GM12878 (cell line): ENCODE measurements around the gene NOVA1. TPM values are rescaled to one million over a fixed set of nuclear protein-coding genes. Genes with fewer than 3 reads are reported as not detected.

Experiments used
- ATAC-seq: fragments of 200-7000 bp; cut with Tn5 transposase; 3 replicates; pipeline ENCODE4 v1.9.1; 2020; ENCODE audit warnings: mild to moderate bottlenecking, moderate library complexity
- BruUV-seq: library from RNA; stranded (reverse); fragments of 400-500 nt; replicated peaks from 2 replicates; lab custom pipeline; 2021; lab: Mats Ljungman, UMichigan
- CTCF ChIA-PET: fragments of 300-600 bp; sonication (Branson Sonifier 250); formaldehyde crosslinking; extraction: SDS; loops from one replicate; lab custom pipeline; 2021; ENCODE audit warnings: inconsistent platforms; lab: Yijun Ruan, JAX
- POLR2A ChIA-PET: fragments of 350-600 bp; formaldehyde crosslinking; extraction: SDS; loops from one replicate; lab custom pipeline; 2021; ENCODE audit warnings: inconsistent platforms; lab: Charles Lee
- RAD21 ChIA-PET: fragments of 300-600 bp; sonication (Branson Sonifier 250); formaldehyde crosslinking; loops from one replicate; lab custom pipeline; 2023; ENCODE audit warnings: antibody characterized with exemption; ENCODE audit not compliant: unreplicated experiment; lab: Charles Lee
- SMC1A ChIA-PET: fragments of 300-600 bp; sonication (Branson Sonifier 250); formaldehyde crosslinking; loops from one replicate; lab custom pipeline; 2023; ENCODE audit not compliant: unreplicated experiment, uncharacterized antibody; lab: Charles Lee
- DNase-seq: peaks from one replicate; pipeline ENCODE4 v3.0.0-alpha.2; 2011; ENCODE audit warnings: low read depth, low spot score
- FAIRE-seq: peaks from 3 replicates; lab custom pipeline; 2011; peaks lifted over from hg19 to GRCh38; lab: Jason Lieb, UNC
- H2AFZ ChIP-seq: 2 replicates; pipeline ENCODE4 v1.6.0; 2011; ENCODE audit warnings: low read depth, low read length, control low read depth; ENCODE audit not compliant: control insufficient read depth
- H3K27ac ChIP-seq: 2 replicates; pipeline ENCODE4 v1.5.1; 2011; ENCODE audit warnings: control low read depth; ENCODE audit not compliant: control insufficient read depth, insufficient read depth
- H3K27me3 ChIP-seq, 2 experiments: replicated peaks in 1 of 2; 2 replicates each; pipeline versions ENCODE4 v1.6.0 to v1.6.1; 2011; ENCODE audit warnings: low read length in 1 of 2; ENCODE audit not compliant: control insufficient read depth in 2 of 2, insufficient read depth in 2 of 2
- H3K36me3 ChIP-seq, 2 experiments: 2 replicates each; pipeline ENCODE4 v1.5.1; 2011; ENCODE audit warnings: low read length in 1 of 2; ENCODE audit not compliant: control insufficient read depth in 2 of 2, insufficient read depth in 2 of 2
- H3K4me1 ChIP-seq: 2 replicates; pipeline ENCODE4 v1.6.1; 2011; ENCODE audit warnings: mild to moderate bottlenecking, low read length, moderate library complexity, mixed read lengths; ENCODE audit not compliant: control insufficient read depth, insufficient read depth
- H3K4me2 ChIP-seq: 2 replicates; pipeline ENCODE4 v1.6.0; 2011; ENCODE audit warnings: control low read depth; ENCODE audit not compliant: control insufficient read depth, insufficient read depth
- H3K4me3 ChIP-seq: fragments of 200-600 bp; sonication (generic); 2 replicates; pipeline ENCODE4 v1.5.1; 2016
- H3K79me2 ChIP-seq: 2 replicates; pipeline ENCODE4 v1.6.0; 2011; ENCODE audit warnings: low read length; ENCODE audit not compliant: control insufficient read depth, insufficient read depth
- H3K9ac ChIP-seq: 2 replicates; pipeline ENCODE4 v1.8.0; 2011; ENCODE audit warnings: low read length, control low read depth, mixed read lengths; ENCODE audit not compliant: control insufficient read depth, insufficient read depth
- H3K9me3 ChIP-seq: replicated peaks from 3 replicates; pipeline ENCODE4 v1.5.1; 2011; ENCODE audit warnings: mild to moderate bottlenecking, low read length; ENCODE audit not compliant: control insufficient read depth, insufficient read depth
- H4K20me1 ChIP-seq: 2 replicates; pipeline ENCODE4 v1.6.0; 2011; ENCODE audit not compliant: control insufficient read depth, insufficient read depth
- ATF7 ChIP-seq: fragments of 450-650 bp; IDR thresholded peaks from 2 replicates; pipeline ENCODE4 v1.6.1; 2016; ENCODE audit warnings: low read depth, mild to moderate bottlenecking
- BACH1 ChIP-seq: fragments of 450-650 bp; IDR thresholded peaks from 2 replicates; pipeline ENCODE4 v1.6.1; 2017; ENCODE audit warnings: mild to moderate bottlenecking, borderline replicate concordance
- CBX3 ChIP-seq: fragments of 200-600 bp; sonication (generic); IDR thresholded peaks from 2 replicates; pipeline ENCODE4 v1.6.1; 2016; ENCODE audit warnings: low read depth, borderline replicate concordance
- CHD2 ChIP-seq: IDR thresholded peaks from 2 replicates; pipeline ENCODE4 v1.6.1; 2011; ENCODE audit warnings: low read depth, low read length, improper control_type of control experiment, borderline replicate concordance
- EED ChIP-seq: sonication (generic); IDR thresholded peaks from 2 replicates; pipeline ENCODE4 v1.6.1; 2016; ENCODE audit warnings: antibody characterized with exemption, low read depth
- FOXM1 ChIP-seq: IDR thresholded peaks from 2 replicates; pipeline ENCODE4 v1.6.1; 2012; ENCODE audit warnings: low read depth, mild to moderate bottlenecking, inconsistent platforms, low read length, moderate library complexity
- KDM1A ChIP-seq: fragments of 200-600 bp; sonication (generic); IDR thresholded peaks from 2 replicates; pipeline ENCODE4 v1.6.1; 2016; ENCODE audit warnings: borderline replicate concordance
- MAX ChIP-seq: IDR thresholded peaks from 2 replicates; pipeline ENCODE4 v1.6.1; 2012; ENCODE audit warnings: low read depth, low read length, improper control_type of control experiment
- RB1 ChIP-seq: fragments of 450-650 bp; formaldehyde crosslinking; IDR thresholded peaks from 2 replicates; pipeline ENCODE4 v1.6.1; 2017; ENCODE audit warnings: mild to moderate bottlenecking, borderline replicate concordance
- SMAD1 ChIP-seq: fragments of 450-650 bp; IDR thresholded peaks from 2 replicates; pipeline ENCODE4 v1.6.1; 2018; ENCODE audit warnings: mild to moderate bottlenecking, low read depth; ENCODE audit not compliant: partially characterized antibody
- STAT3 ChIP-seq: IDR thresholded peaks from 2 replicates; pipeline ENCODE4 v1.6.1; 2011; ENCODE audit warnings: low read depth, low read length, improper control_type of control experiment
- WRNIP1 ChIP-seq: IDR thresholded peaks from 2 replicates; pipeline ENCODE4 v1.6.1; 2011; ENCODE audit warnings: low read depth, low read length, improper control_type of control experiment, borderline replicate concordance
- ZSCAN29 ChIP-seq: fragments of 450-650 bp; IDR thresholded peaks from 2 replicates; pipeline ENCODE4 v1.6.1; 2017; ENCODE audit warnings: mild to moderate bottlenecking, moderate library complexity
- WGBS: methylation state at CpG from one replicate; pipeline ENCODE4 v1.1.6; 2016; ENCODE audit warnings: low lambda C conversion rate; ENCODE audit not compliant: insufficient replicate concordance, insufficient coverage; ENCODE audit errors: missing lambda C conversion rate; 5-methylcytosine and 5-hydroxymethylcytosine counted together
- in situ Hi-C: fragments of 300-500 bp; cut with MboI; formaldehyde crosslinking; loops from 9 replicates; pipeline ENCODE4 v1.14.3; 2018; ENCODE audit warnings: mixed read lengths
- intact Hi-C: fragments of 100-400 bp; cut with micrococcal nuclease; formaldehyde crosslinking; loops from one replicate; pipeline ENCODE4 v1.14.2; 2022; ENCODE audit not compliant: unreplicated experiment
- polyA plus RNA-seq, 11 experiments: library from polyadenylated mRNA; depleted of rRNA in 4 of 11; unstranded in 6 of 11; stranded (reverse) in 5 of 11; fragments of >200 nt; fragmentation: Nextera tagmentation in 4 of 11; fragmentation: Illumina TruSeq in 1 of 11; extraction: Ambion mirVana in 4 of 11; extraction: Trizol in 1 of 11; gene quantifications; 1 replicate in 1 of 11; 2 replicates in 10 of 11; pipeline versions ENCODE4 v1.2.1 to v1.2.3, GENCODE V29; 2011 to 2016; ENCODE audit warnings: inconsistent platforms in 2 of 11, missing spikeins in 2 of 11, low read depth in 1 of 11
- total RNA-seq, 4 experiments: library from RNA; depleted of rRNA in 3 of 4; stranded (reverse); fragments of >200 nt in 3 of 4; fragmentation: Illumina TruSeq in 1 of 4; extraction: Trizol in 1 of 4; gene quantifications; 2 replicates each; pipeline versions ENCODE4 v1.2.1 to v1.2.3, GENCODE V29; 2013 to 2021
- TF ChIP-seq, protein P1 (sequence below): IDR thresholded peaks from 2 replicates; pipeline ENCODE4 v1.6.1; 2012; ENCODE audit warnings: low read depth, low read length, improper control_type of control experiment
- TF ChIP-seq, protein P2 (sequence below): fragments of 450-650 bp; IDR thresholded peaks from 2 replicates; pipeline ENCODE4 v1.6.1; 2017; ENCODE audit warnings: antibody characterized with exemption, mild to moderate bottlenecking, moderate library complexity
- TF ChIP-seq, protein P3 (sequence below): fragments of 450-650 bp; formaldehyde crosslinking; IDR thresholded peaks from 2 replicates; pipeline ENCODE4 v1.5.0; 2022; ENCODE audit warnings: mild to moderate bottlenecking, missing genetic modification characterization
- TF ChIP-seq, protein P4 (sequence below): fragments of 450-650 bp; IDR thresholded peaks from 2 replicates; pipeline ENCODE4 v1.6.1; 2014; ENCODE audit warnings: mild to moderate bottlenecking

The NOVA1 gene
- total and polyA plus RNA-seq, 10 of the 15 experiments (the other 5 are each of a cell fraction or from before 2014, with no cell fraction given): 0.05 to 0.41 TPM; not detected in 8

DNA sequence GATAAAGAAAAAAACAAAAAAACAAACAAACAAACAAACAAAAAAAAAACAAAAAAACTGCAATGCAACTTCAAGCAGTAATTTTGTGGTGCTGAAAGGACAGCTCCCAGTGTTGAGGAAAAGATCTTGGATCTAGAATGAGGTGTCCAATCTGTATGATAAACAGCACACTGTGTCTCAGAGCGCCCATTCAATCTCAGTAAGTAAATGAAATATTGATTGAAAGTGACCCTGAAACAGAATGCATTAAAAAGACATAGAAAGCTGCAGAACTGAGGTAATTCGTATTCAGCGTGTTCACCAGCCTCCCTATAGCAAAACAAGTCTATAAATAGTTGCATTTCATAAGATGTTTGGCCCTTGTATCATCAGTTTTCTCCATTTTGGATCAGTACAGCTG lies 153.0 kb downstream of the NOVA1 start:
- ChIA-PET SMC1A (no interaction called here), RAD21 (no interaction called here), POLR2A (no interaction called here), CTCF (no interaction called here)
- no peaks in the 10 kb centered on the region for H3K9me3 ChIP-seq
- 0% methylated on average over 3 of the region's 3 CpGs for WGBS
- H3K27me3 ChIP-seq: no peaks in the 10 kb centered on the region
- TF ChIP-seq ZSCAN29: no peak
- TF ChIP-seq, protein P1, sequence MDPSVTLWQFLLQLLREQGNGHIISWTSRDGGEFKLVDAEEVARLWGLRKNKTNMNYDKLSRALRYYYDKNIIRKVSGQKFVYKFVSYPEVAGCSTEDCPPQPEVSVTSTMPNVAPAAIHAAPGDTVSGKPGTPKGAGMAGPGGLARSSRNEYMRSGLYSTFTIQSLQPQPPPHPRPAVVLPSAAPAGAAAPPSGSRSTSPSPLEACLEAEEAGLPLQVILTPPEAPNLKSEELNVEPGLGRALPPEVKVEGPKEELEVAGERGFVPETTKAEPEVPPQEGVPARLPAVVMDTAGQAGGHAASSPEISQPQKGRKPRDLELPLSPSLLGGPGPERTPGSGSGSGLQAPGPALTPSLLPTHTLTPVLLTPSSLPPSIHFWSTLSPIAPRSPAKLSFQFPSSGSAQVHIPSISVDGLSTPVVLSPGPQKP: no peak
- no peak for TF ChIP-seq RB1
- no peak for TF ChIP-seq KDM1A
- TF ChIP-seq, protein P2, sequence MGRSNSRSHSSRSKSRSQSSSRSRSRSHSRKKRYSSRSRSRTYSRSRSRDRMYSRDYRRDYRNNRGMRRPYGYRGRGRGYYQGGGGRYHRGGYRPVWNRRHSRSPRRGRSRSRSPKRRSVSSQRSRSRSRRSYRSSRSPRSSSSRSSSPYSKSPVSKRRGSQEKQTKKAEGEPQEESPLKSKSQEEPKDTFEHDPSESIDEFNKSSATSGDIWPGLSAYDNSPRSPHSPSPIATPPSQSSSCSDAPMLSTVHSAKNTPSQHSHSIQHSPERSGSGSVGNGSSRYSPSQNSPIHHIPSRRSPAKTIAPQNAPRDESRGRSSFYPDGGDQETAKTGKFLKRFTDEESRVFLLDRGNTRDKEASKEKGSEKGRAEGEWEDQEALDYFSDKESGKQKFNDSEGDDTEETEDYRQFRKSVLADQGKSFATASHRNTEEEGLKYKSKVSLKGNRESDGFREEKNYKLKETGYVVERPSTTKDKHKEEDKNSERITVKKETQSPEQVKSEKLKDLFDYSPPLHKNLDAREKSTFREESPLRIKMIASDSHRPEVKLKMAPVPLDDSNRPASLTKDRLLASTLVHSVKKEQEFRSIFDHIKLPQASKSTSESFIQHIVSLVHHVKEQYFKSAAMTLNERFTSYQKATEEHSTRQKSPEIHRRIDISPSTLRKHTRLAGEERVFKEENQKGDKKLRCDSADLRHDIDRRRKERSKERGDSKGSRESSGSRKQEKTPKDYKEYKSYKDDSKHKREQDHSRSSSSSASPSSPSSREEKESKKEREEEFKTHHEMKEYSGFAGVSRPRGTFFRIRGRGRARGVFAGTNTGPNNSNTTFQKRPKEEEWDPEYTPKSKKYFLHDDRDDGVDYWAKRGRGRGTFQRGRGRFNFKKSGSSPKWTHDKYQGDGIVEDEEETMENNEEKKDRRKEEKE: no peak
- no peak for TF ChIP-seq MAX
- TF ChIP-seq, protein P3, sequence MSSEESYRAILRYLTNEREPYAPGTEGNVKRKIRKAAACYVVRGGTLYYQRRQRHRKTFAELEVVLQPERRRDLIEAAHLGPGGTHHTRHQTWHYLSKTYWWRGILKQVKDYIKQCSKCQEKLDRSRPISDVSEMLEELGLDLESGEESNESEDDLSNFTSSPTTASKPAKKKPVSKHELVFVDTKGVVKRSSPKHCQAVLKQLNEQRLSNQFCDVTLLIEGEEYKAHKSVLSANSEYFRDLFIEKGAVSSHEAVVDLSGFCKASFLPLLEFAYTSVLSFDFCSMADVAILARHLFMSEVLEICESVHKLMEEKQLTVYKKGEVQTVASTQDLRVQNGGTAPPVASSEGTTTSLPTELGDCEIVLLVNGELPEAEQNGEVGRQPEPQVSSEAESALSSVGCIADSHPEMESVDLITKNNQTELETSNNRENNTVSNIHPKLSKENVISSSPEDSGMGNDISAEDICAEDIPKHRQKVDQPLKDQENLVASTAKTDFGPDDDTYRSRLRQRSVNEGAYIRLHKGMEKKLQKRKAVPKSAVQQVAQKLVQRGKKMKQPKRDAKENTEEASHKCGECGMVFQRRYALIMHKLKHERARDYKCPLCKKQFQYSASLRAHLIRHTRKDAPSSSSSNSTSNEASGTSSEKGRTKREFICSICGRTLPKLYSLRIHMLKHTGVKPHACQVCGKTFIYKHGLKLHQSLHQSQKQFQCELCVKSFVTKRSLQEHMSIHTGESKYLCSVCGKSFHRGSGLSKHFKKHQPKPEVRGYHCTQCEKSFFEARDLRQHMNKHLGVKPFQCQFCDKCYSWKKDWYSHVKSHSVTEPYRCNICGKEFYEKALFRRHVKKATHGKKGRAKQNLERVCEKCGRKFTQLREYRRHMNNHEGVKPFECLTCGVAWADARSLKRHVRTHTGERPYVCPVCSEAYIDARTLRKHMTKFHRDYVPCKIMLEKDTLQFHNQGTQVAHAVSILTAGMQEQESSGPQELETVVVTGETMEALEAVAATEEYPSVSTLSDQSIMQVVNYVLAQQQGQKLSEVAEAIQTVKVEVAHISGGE (CRISPR knock-in tag): no peak
- TF ChIP-seq CHD2: no peak
- TF ChIP-seq FOXM1: no peak
- TF ChIP-seq ATF7: no peak
- TF ChIP-seq CBX3: no peak
- TF ChIP-seq SMAD1: no peak
- TF ChIP-seq EED: no peak
- TF ChIP-seq, protein P4, sequence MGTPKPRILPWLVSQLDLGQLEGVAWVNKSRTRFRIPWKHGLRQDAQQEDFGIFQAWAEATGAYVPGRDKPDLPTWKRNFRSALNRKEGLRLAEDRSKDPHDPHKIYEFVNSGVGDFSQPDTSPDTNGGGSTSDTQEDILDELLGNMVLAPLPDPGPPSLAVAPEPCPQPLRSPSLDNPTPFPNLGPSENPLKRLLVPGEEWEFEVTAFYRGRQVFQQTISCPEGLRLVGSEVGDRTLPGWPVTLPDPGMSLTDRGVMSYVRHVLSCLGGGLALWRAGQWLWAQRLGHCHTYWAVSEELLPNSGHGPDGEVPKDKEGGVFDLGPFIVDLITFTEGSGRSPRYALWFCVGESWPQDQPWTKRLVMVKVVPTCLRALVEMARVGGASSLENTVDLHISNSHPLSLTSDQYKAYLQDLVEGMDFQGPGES: no peak
- TF ChIP-seq STAT3: no peak
- no peak for TF ChIP-seq WRNIP1
- no peak for TF ChIP-seq BACH1
- no TSS peak for BruUV-seq
- in situ Hi-C loops (no loop called here), intact Hi-C loops (no loop called here)
- no peaks in the 10 kb centered on the region for H3K4me1 ChIP-seq
- no peak for FAIRE-seq
- no peak overlapping the region for H3K27ac ChIP-seq
- no peak overlapping the region for H2AFZ ChIP-seq
- ATAC-seq: no peak
- H4K20me1 ChIP-seq: no peaks in the 10 kb centered on the region
- no peak overlapping the region for H3K4me3 ChIP-seq
- no peak for DNase-seq
- H3K9ac ChIP-seq: no peak overlapping the region
- no peak overlapping the region for H3K4me2 ChIP-seq
- H3K36me3 ChIP-seq: no peaks in the 10 kb centered on the region
- H3K79me2 ChIP-seq: no peaks in the 10 kb centered on the region
